ENCODE results near the gene SPON1. TPM values are rescaled to one million over a fixed set of nuclear protein-coding genes. Genes with fewer than 3 reads are reported as not detected.

SPON1 gene
- total RNA-seq, 4 donors from 2014 or later = 58.5 to 344 (median 105) TPM

DNA sequence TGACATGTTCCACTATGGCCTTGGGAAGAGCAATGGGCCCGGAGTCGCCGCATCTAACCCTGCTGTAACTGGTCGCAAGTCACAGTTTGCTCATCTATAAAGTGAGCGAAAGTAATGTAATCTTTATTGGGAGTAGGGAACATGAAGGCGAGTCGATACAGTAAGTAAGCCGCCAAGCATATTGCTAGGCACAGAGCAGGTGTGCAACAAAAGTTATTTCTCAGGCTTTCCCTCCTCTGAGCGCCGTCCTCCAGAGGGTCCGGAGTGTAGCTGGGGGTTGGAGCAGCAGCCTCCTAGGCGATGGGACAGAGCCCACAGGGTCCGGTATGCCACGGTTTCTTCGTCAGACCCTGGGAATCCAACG is 343 bp upstream of the SPON1 start:
- TF ChIP-seq, protein P1, sequence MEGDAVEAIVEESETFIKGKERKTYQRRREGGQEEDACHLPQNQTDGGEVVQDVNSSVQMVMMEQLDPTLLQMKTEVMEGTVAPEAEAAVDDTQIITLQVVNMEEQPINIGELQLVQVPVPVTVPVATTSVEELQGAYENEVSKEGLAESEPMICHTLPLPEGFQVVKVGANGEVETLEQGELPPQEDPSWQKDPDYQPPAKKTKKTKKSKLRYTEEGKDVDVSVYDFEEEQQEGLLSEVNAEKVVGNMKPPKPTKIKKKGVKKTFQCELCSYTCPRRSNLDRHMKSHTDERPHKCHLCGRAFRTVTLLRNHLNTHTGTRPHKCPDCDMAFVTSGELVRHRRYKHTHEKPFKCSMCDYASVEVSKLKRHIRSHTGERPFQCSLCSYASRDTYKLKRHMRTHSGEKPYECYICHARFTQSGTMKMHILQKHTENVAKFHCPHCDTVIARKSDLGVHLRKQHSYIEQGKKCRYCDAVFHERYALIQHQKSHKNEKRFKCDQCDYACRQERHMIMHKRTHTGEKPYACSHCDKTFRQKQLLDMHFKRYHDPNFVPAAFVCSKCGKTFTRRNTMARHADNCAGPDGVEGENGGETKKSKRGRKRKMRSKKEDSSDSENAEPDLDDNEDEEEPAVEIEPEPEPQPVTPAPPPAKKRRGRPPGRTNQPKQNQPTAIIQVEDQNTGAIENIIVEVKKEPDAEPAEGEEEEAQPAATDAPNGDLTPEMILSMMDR (IDR thresholded peaks at IDR 0.05; ENCODE audit: low read depth) = no peak

DNA sequence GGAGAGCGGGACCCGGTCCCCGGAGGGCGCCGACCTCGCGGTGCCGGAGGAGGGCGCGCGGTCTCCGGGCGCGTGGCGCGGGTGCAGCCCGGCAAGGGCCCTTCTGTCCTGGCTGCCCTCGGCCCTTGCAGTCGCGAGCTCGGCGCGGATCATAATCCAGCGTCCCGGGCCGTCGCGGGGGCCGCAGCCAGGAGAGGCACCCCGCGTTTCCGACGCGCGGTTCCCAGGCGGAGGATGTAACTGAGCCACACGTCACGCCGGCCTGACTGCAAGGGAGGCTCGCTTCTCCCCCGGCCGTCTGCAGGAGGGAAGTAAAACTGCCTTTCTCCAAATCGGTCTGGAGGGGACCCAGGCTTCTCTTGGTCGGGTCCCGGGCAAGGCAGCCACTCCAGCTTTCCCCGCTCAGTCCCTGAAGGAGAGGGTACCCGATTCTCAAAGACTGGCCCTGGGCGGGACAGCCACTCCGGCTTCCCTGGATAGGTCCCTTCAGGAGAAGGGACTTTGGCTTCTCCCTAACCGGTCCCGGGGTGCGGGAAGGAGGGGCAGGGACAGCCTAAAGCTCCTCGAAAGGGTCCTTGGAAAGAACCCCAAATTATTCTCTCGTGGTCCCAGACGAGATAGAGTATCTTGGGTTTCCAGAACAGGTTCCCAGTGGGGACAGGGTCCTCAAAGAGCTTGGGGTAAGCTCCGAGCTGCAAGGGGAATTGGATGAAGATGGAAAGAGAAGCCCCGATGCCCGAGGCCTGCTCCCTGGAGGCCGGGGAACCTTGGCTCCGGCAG is 836 bp downstream of the SPON1 start:
- TF ChIP-seq, protein P1 (IDR thresholded peaks at IDR 0.05; ENCODE audit: low read depth) = no peak

DNA sequence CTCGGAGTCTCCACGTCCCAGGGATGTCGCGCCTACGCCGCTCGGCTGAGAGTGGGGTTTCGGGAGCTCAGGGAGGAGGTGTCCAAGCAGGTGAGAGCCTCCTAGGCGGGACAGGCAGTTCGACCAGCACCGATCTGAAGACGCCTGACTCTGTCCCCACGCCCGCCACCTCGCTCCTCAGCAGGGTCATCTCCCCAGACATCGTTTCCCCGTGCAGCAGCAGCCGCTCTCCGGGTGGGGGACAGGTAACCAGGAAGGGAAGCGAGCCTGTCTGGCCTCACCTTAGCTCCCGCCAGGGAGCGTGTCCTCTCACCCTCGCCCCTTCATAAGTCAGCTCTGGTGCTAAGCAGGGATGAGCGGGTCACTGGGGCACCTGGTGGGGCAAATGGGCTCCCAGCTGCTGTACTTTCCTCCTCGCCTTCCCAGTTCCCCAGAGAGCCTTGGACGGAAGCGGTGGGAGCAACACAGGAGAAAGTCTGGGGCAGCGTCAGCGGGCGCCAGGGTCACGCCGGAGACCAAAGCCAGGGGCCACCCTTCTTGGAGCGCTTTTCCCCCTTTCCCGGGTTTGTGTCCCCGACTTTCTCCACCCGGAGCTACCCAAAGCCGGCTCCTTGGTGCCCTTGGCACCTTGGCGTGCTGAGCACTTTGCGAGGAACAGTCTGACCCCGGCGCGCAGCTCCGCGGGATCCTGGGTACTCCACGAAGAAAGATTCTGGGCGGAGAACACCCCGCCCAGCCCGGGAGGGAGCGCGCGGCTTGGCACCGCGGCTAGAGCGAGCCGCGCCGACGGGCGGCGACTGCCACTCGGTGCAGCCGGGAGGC is 1.6 kb downstream of the SPON1 start:
- TF ChIP-seq, protein P1 (IDR thresholded peaks at IDR 0.05; ENCODE audit: low read depth) = no peak

DNA sequence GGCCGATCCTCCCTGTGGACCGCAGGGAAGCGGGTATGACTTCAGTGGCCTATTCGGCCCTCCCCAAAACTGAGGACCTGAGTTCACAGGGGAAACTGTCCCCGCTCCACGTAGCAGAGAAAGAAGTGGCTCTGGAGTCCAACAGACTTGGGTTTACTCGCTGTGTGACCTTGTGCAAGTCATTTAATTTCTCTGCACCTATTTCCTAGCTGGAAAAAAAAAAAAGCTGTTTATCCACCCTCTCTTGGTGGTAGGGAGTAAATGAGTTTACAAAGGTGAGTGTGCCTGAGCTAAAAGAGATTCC is 2.2 kb downstream of the SPON1 start:
- TF ChIP-seq, protein P1 (IDR thresholded peaks at IDR 0.05; ENCODE audit: low read depth) = no peak

DNA sequence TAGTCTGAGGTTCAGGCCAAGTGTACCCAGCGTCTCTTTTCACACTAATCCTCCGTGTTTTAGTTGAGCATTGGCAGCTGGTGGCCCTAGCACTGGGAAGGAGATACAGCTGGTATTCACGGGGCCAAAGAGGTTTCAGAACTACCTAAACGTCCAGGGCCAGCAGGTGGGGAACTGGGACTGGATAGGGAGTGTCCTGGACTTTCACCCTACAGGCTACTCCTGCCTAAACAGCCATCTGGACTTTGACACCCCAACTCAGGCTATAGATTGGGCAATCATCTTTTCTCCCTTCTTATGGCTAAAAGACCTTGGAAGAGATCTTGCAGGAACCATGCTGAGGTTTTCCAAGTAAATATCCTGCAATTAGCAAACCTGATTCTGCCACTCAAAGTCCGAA is 2.8 kb downstream of the SPON1 start:
- TF ChIP-seq, protein P1 (IDR thresholded peaks at IDR 0.05; ENCODE audit: low read depth) = no peak

DNA sequence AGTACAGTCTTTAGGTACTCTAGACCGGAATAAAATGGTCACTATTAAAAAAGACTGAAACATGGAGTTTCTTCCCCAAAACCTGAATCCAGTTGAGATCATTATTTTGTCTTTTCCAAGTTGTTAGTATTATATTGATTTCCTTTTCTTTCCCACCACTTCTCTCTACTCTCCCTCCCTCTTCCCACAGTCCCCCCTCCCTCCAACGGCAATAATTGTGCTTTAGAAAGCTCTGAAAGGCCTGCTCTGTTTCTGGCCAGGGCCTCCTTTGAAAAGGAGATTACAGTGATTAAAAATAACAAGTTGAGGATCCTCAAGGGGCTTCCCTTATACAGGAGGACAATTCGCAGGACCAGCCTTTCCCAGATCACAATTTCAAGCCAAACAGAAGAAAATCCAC is 3.5 kb downstream of the SPON1 start:
- TF ChIP-seq, protein P1 (IDR thresholded peaks at IDR 0.05; ENCODE audit: low read depth) = no peak

DNA sequence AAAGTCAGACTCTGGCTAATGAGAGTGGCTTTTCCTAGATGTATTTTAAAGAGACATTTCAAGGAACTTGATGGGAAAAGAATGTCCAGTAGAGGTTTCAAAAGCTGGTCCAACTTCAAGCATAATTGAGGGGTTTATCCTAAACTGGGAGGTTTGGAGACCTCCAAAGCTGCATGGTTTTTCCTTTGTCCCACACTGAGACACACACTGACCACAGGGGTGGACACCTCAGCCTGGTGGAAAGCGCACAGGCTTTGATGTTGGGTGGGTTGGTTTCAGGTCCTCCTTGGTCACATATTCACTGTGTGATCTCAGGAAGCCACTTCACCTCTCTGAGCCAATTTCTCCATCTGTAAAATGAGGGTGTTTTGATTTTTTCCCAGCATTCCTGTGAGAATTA is 4.0 kb downstream of the SPON1 start:
- TF ChIP-seq, protein P1 (IDR thresholded peaks at IDR 0.05; ENCODE audit: low read depth) = no peak

All from subcutaneous adipose tissue (tissue), 4 donors.